DND-41 (cell line): ENCODE results near the gene CTNND1.

Source experiments
- EZH2 ChIP-seq: IDR thresholded peaks from 3 replicates; pipeline ENCODE4 v1.6.1; 2012; ENCODE audit warnings: borderline replicate concordance, low read depth, mild to moderate bottlenecking, moderate library complexity, low read length, inconsistent platforms; ENCODE audit not compliant: severe bottlenecking
- TF ChIP-seq, protein P1 (sequence below): IDR thresholded peaks from 2 replicates; pipeline ENCODE4 v1.5.1; 2012; ENCODE audit warnings: borderline replicate concordance, low read length, moderate library complexity, mild to moderate bottlenecking; ENCODE audit not compliant: poor library complexity, severe bottlenecking; ENCODE audit errors: extremely low read depth

DNA sequence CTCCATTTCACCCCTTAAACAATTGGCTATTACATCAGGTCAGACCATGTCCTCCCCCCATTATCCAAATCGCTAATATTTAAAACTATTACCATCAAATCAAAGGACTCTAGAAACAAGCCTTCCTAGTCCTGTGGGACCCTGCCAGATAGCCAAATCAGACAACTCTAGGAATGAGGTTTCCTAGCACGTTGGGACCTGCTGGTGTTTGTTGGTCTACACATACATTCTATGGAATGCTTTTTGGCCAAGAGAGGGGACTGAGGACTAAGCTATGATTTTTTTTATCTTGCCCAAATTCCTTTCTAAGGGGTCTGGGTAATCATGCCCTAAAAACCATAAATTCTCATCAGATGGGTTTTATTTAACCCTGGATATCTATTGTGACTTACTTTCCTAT, 34.4 kb upstream of the CTNND1 start:
- TF ChIP-seq, protein P1, sequence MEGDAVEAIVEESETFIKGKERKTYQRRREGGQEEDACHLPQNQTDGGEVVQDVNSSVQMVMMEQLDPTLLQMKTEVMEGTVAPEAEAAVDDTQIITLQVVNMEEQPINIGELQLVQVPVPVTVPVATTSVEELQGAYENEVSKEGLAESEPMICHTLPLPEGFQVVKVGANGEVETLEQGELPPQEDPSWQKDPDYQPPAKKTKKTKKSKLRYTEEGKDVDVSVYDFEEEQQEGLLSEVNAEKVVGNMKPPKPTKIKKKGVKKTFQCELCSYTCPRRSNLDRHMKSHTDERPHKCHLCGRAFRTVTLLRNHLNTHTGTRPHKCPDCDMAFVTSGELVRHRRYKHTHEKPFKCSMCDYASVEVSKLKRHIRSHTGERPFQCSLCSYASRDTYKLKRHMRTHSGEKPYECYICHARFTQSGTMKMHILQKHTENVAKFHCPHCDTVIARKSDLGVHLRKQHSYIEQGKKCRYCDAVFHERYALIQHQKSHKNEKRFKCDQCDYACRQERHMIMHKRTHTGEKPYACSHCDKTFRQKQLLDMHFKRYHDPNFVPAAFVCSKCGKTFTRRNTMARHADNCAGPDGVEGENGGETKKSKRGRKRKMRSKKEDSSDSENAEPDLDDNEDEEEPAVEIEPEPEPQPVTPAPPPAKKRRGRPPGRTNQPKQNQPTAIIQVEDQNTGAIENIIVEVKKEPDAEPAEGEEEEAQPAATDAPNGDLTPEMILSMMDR: no peak
- no peak for TF ChIP-seq EZH2
